Testis (tissue), 2 donors: ENCODE data around the gene ARID4B.

Source experiments
- POLR2A ChIP-seq: fragments of 450-650 bp; IDR thresholded peaks from one replicate; pipeline ENCODE4 v1.6.1; 2017; ENCODE audit warnings: antibody characterized with exemption, mild to moderate bottlenecking, moderate library complexity
- TF ChIP-seq, protein P1 (sequence below), 3 experiments: fragments of 450-650 bp in 2 of 3; fragments of 200-600 bp in 1 of 3; sonication (generic) in 1 of 3; IDR thresholded peaks; one replicate each; pipeline ENCODE4 v1.5.1; 2016 to 2019; ENCODE audit warnings: antibody characterized with exemption in 3 of 3, mild to moderate bottlenecking in 2 of 3, moderate library complexity in 1 of 3

DNA sequence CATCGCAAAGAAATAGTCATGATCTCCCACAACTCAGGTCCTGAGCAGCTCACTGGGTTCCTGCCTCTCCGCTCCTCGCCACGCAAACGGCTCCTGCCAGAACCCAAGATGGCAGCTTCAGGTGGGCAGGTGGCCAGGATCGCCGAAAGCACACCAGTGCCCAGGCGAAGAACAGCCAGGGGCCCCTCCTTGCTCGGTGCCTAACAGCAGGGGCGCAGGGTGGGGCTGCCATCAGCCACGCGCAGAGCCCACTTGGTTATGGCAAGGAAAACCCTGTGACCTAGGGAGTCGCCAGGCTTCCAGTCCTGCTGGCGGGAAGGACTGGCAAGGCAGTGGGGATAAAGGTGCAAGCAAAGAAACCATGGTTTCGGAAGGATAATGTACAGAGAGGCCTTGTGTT is 47.5 kb downstream of the ARID4B start:
- TF ChIP-seq, protein P1, sequence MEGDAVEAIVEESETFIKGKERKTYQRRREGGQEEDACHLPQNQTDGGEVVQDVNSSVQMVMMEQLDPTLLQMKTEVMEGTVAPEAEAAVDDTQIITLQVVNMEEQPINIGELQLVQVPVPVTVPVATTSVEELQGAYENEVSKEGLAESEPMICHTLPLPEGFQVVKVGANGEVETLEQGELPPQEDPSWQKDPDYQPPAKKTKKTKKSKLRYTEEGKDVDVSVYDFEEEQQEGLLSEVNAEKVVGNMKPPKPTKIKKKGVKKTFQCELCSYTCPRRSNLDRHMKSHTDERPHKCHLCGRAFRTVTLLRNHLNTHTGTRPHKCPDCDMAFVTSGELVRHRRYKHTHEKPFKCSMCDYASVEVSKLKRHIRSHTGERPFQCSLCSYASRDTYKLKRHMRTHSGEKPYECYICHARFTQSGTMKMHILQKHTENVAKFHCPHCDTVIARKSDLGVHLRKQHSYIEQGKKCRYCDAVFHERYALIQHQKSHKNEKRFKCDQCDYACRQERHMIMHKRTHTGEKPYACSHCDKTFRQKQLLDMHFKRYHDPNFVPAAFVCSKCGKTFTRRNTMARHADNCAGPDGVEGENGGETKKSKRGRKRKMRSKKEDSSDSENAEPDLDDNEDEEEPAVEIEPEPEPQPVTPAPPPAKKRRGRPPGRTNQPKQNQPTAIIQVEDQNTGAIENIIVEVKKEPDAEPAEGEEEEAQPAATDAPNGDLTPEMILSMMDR (IDR thresholded peaks at IDR 0.05) = no peak
- no peak for TF ChIP-seq POLR2A
